Colonic mucosa (tissue), 4 donors: Measurements from ENCODE around the gene CLTB. TPM values are rescaled to one million over a fixed set of nuclear protein-coding genes. Genes with fewer than 3 reads are reported as not detected.

ENCODE experiments used
- DNase-seq: peaks from one replicate; pipeline ENCODE4 v3.0.0-alpha.2; 2020
- H3K27ac ChIP-seq: fragments of 200-600 bp; one replicate; pipeline ENCODE4 v1.8.0; 2021
- H3K27me3 ChIP-seq: fragments of 200-600 bp; one replicate; pipeline ENCODE4 v1.8.0; 2021
- H3K36me3 ChIP-seq: fragments of 200-600 bp; one replicate; pipeline ENCODE4 v1.8.0; 2021
- H3K4me1 ChIP-seq: fragments of 200-600 bp; one replicate; pipeline ENCODE4 v1.8.0; 2021; ENCODE audit warnings: mild to moderate bottlenecking
- H3K4me3 ChIP-seq: fragments of 200-600 bp; one replicate; pipeline ENCODE4 v1.8.0; 2021
- H3K9ac ChIP-seq, 2 donors: one replicate each; pipeline ENCODE4 v1.7.0; 2013; ENCODE audit warnings: control low read depth in 2 of 2, low read depth in 2 of 2, low read length in 2 of 2
- H3K9me3 ChIP-seq: fragments of 200-600 bp; one replicate; pipeline ENCODE4 v1.8.0; 2021
- intact Hi-C: fragments of 100-400 bp; cut with DNase I; formaldehyde crosslinking; loops from one replicate; pipeline ENCODE4 v1.14.1; 2022
- total RNA-seq, 2 donors: library from RNA; stranded (reverse); fragmentation: NEBNext Ultra II Directional in 1 of 2; extraction: Animal tissue kit (Norgen Biotek cat#: 25700) in 1 of 2; gene quantifications; one replicate each; pipeline ENCODE4 v1.2.1, GENCODE V29; 2021
- TF ChIP-seq, protein P1 (sequence below): fragments of 200-600 bp; IDR thresholded peaks from one replicate; pipeline ENCODE4 v1.8.0; 2022; ENCODE audit warnings: antibody characterized with exemption, mild to moderate bottlenecking
- donor health status: healthy.
- donor health status: DM: no; HTN: no; CAD: no.
- donor health status: DM: no; HTN: no; CAD: no.

Gene CLTB
- total RNA-seq, 2 donors from 2014 or later: 181 to 263 TPM

DNA sequence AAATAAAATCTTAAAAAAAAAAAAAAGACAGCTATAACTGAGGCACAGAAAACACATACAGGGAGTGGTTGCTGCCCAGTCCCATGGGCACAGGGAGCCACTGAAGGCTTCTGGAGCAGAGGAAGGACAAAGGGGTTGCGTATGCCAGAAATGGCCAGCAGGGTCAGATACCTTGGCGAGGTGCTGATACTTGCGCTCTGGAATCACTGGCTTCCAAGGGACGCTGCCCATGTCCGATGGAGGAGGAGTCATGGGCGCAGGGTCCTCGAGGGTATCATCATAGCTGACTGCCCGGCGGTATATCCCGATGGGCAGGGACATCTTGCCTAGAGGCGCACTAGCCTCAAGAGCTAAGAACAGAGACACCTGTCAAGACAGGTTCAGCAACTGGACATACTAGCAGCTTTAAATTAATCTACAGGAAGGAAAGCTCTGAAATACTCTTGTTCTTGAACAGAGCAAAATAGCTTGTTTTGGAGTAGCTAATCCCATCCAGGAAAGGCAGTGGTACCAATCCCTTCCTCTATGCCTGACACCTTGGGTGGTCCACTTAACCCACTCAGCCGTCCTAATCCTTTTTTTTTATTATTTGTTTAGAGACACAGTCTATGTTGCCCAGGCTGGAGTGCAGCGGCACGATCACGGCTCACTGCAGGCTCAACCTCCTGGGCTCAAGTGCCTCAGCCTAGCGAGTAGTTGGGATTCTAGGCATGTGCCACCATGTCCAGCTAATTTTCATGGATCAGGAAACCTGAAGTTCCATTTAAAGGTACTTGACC is 60.8 kb downstream of the CLTB start:
- H3K4me1 ChIP-seq: no peaks in the 10 kb centered on the region
- intact Hi-C loops: no loop called here
- no peak for DNase-seq
- peaks cover 5% of the 10 kb centered on the region for H3K36me3 ChIP-seq
- H3K4me3 ChIP-seq: no peak overlapping the region
- TF ChIP-seq, protein P1, sequence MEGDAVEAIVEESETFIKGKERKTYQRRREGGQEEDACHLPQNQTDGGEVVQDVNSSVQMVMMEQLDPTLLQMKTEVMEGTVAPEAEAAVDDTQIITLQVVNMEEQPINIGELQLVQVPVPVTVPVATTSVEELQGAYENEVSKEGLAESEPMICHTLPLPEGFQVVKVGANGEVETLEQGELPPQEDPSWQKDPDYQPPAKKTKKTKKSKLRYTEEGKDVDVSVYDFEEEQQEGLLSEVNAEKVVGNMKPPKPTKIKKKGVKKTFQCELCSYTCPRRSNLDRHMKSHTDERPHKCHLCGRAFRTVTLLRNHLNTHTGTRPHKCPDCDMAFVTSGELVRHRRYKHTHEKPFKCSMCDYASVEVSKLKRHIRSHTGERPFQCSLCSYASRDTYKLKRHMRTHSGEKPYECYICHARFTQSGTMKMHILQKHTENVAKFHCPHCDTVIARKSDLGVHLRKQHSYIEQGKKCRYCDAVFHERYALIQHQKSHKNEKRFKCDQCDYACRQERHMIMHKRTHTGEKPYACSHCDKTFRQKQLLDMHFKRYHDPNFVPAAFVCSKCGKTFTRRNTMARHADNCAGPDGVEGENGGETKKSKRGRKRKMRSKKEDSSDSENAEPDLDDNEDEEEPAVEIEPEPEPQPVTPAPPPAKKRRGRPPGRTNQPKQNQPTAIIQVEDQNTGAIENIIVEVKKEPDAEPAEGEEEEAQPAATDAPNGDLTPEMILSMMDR: no peak
- H3K27ac ChIP-seq: no peak overlapping the region
- H3K27me3 ChIP-seq: no peaks in the 10 kb centered on the region
- no peak overlapping the region for H3K9ac ChIP-seq
- no peaks in the 10 kb centered on the region for H3K9me3 ChIP-seq

DNA sequence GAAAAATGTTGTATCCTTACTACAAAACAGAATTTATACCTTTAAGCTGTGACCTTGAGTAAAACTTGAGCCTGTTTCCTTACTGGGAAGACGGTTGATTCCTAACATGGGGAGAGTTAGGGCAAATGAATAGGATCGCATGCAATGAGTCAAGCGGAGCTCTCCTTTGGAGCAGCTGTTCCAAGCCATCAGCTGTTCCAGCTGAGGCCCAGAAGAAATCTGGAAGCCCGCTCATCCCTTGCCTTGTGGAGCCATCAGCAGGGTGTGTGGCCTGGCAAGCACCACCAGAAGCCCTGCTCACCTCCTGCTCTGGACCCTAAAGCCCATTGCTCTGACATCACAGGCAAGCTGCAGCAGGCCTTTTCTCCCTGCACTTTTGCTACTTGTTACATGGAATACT is 62.8 kb downstream of the CLTB start:
- no peak for DNase-seq
- no peaks in the 10 kb centered on the region for H3K4me1 ChIP-seq
- TF ChIP-seq, protein P1: no peak
- intact Hi-C loops: no loop called here
- no peaks in the 10 kb centered on the region for H3K27me3 ChIP-seq
- H3K9ac ChIP-seq: no peak overlapping the region
- no peak overlapping the region for H3K27ac ChIP-seq
- H3K9me3 ChIP-seq: no peaks in the 10 kb centered on the region
- H3K36me3 ChIP-seq: peaks cover 5% of the 10 kb centered on the region
- H3K4me3 ChIP-seq: no peak overlapping the region

DNA sequence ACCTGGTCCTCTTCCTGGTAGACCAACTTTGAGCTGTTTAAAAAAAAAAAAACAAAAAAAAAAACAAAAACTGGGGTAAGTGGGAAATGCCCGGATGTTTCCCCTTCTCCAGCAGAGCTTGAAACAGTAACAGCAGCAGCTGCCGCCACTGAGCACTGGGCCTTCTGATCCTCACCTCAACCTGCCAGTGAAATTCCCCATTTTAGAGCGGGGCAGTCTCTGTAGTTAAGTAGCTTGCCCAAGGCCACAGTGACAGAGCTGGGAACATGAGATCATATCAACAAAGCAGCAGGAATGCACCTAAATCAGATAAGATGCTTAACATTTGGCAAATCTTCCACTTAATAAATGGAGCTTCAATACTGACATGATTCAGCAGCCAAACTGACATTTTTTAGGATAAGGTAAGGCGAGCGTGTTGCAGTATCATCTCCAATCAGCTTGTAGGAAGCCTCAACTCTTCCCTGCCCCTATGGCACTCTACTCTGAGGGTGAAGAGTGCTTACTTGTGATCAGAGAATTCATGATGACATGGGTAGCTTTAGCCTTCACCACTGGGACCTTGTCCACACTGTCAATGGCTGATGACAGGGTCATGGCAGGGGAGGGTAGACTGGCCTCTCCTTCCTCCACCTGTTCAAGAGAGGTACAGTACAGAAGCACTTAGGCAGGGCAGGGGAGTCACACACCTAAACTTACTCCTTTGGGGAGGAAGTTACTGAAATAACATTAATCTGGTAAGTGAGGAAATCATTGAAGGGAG is 64.0 kb downstream of the CLTB start:
- intact Hi-C loops: no loop called here

DNA sequence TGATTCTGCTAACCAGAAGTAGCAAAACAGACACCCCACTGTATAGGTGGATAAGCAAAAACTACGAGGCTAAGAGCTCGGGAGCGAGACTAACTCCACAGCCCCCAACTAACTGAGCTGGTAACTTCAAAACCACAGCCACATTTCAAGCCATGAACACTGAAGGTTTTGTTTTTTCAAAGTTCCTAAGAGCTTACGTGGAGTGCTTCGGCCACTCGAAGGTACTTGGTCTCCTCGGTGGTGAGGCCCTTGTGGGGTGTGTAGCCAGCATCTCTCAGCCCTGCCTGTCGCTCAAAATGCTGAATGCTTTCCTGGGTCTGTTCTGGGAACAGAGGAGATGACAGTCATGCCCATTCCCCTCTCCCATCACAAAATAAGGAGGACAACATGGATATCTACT is 65.9 kb downstream of the CLTB start:
- no peaks in the 10 kb centered on the region for H3K4me1 ChIP-seq
- TF ChIP-seq, protein P1: no peak
- no peak overlapping the region for H3K4me3 ChIP-seq
- peaks cover 15% of the 10 kb centered on the region for H3K36me3 ChIP-seq
- intact Hi-C loops: no loop called here
- no peak overlapping the region for H3K27ac ChIP-seq
- no peak overlapping the region for H3K9ac ChIP-seq
- no peaks in the 10 kb centered on the region for H3K9me3 ChIP-seq
- no peaks in the 10 kb centered on the region for H3K27me3 ChIP-seq
- no peak for DNase-seq

More for the DNA sequence above, 64.0 kb downstream of the CLTB start:
- Histone ChIP-seq H3K36me3 (peaks cover 5% of the 10 kb centered on the region), H3K4me3 (no peak overlapping the region), H3K9me3 (no peaks in the 10 kb centered on the region), H3K9ac (no peak overlapping the region), H3K4me1 (no peaks in the 10 kb centered on the region), H3K27me3 (no peaks in the 10 kb centered on the region), H3K27ac (no peak overlapping the region)
- no peak for DNase-seq
- TF ChIP-seq, protein P1: no peak

DNA sequence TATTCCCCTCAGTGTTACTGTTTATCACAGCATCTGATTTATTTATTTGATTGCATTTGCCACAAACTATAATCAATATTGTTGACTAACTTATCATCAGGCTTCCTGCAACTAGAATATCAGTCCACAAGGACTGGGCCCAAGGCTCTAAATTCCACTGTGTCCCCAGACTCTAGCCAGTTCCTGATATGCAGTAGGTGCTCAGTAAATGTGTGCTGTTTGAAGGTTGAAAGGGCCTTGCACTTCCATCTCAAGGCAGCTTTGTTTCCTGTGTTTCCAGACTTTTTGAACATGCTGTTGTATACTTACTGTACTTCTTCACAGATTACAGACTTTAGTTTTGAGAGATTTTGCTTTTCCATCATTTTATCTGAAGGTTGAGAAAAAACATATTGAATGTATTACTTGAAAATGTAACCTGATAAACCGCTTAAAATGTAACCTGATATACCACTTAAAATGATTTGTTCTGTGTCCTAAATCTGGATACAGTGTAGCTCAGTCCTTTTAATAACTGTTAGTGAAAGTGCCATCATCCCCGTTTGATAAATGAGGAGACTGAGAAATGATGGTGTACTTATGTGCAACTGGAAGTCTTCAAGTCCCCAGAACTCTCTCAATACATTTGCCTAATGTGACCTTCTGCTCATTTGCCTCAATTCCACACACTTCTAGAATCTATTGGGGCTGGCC is 73.4 kb downstream of the CLTB start:
- Histone ChIP-seq H3K27ac (no peak overlapping the region), H3K4me3 (no peak overlapping the region), H3K27me3 (no peaks in the 10 kb centered on the region), H3K4me1 (no peaks in the 10 kb centered on the region), H3K9ac (no peak overlapping the region), H3K36me3 (peaks cover 16% of the 10 kb centered on the region), H3K9me3 (no peaks in the 10 kb centered on the region)
- TF ChIP-seq, protein P1: no peak
- intact Hi-C loops: no loop called here
- no peak for DNase-seq
